Measurements from ENCODE around the gene CLEC4C. TPM values are rescaled to one million over a fixed set of nuclear protein-coding genes. Genes with fewer than 3 reads are reported as not detected.
"Not testable (repeated sequence)": the region's sequence is repeated elsewhere in the genome, so short reads cannot be mapped to it uniquely, and the experiment has no call there.

Gene CLEC4C
- polyA plus RNA-seq, 1 donor from 2014 or later = 1.3 TPM

DNA sequence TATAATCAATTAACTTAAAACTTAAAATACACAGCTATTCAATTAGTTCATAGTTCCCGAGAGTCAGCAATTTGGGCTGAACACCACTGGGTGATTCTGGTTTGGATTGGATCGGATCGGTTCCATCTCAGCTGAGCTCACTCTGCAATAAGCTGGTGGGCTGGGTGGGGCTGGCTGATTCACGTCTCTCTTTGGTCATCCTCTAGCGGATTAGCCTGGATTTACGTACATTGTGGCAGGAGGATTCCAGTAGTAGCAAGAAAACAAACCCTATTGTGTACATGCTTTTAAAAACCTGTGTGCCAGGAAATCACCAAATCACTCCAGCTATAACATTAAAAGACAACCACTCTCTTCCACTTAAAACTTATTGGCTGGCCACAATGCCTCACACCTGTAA lies 3.2 kb upstream of the CLEC4C start:
- Mint-ChIP-seq H3K36me3 (peaks cover 4% of the 10 kb centered on the region), H3K9me3 (peaks cover 0 to 3% (median 2%) of the 10 kb centered on the region in 3 donors), H3K27me3 (peaks cover 16% of the 10 kb centered on the region), H3K27ac (no peak overlapping the region), H3K4me1 (peaks cover 0 to 3% (median 3%) of the 10 kb centered on the region in 3 donors), H3K4me3 (no peak overlapping the region)

DNA sequence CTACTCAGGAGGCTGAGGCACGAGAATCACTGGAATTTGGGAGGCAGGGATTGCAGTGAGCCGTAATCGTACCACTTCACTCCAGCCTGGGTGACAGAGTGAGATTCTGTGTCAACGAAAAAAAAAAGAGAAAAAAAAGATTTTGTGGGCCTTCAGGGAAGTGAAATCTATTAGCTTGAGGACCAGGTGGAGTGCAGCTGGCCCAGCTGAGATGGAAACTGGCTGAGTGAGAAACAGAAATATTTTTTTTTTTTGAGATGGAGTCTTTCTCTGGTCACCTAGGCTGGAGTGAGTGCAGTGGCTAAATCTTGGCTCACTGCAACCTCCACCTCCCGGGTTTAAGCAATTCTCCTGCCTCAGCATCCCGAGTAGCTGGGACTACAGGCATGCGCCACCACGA lies 2.3 kb upstream of the CLEC4C start:
- no peak overlapping the region for H3K27ac Mint-ChIP-seq
- peaks cover 0 to 3% (median 3%) of the 10 kb centered on the region in 3 donors for H3K4me1 Mint-ChIP-seq
- H3K36me3 Mint-ChIP-seq = peaks cover 4% of the 10 kb centered on the region
- H3K4me3 Mint-ChIP-seq = no peak overlapping the region
- H3K27me3 Mint-ChIP-seq = peaks cover 16% of the 10 kb centered on the region
- H3K9me3 Mint-ChIP-seq = peaks cover 0 to 3% (median 2%) of the 10 kb centered on the region in 3 donors

DNA sequence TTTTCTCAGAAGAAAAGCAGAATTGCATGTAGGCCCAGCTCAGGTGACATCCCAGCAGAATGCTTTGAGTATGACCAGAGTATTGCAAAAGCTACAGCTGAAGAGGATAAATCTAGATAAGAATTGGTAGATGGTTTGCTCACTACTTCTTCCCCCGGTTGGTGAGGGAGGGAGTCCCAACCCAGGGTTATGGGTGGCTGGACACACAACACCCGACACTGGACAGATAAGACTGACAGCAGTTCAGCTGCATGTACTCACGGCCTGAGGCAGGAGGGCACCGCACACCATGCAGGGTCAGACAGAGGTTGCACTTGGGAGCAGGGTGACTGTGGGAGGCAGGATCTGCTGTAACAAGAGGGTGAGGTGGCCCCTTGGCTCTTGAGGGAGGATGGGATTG lies 1.7 kb upstream of the CLEC4C start:
- Mint-ChIP-seq H3K4me3 (no peak overlapping the region), H3K36me3 (peaks cover 4% of the 10 kb centered on the region), H3K4me1 (peaks cover 0 to 3% (median 3%) of the 10 kb centered on the region in 3 donors), H3K27me3 (peaks cover 16% of the 10 kb centered on the region), H3K9me3 (peaks cover 0 to 3% (median 2%) of the 10 kb centered on the region in 3 donors), H3K27ac (no peak overlapping the region)

DNA sequence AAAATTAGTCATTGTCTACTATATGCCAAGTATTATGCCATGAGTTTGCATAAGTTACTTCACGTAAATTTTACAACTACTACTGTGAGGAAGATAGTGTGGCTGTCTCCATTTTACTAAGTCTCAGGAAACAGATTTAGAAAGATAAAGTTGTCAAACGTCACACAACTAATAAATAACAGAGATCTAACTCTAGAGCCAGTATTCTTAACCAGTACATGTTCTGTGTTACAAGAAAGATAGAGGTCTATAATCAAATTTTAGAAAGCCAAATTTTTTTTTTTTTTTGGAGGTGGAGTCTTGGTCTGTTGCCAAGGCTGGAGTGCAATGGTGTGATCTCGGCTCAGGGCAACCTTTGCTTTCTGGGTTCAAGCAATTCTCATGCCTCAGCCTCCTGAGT lies 14.2 kb downstream of the CLEC4C start:
- H3K27ac Mint-ChIP-seq = no peak overlapping the region
- no peaks in the 10 kb centered on the region for H3K36me3 Mint-ChIP-seq

GRCh38 chr12:7731486-7731885 lies 15.7 kb downstream of the CLEC4C start:
- Mint-ChIP-seq H3K4me3 (no peak overlapping the region), H3K9me3 (peaks cover 0 to 4% (median 0%) of the 10 kb centered on the region in 3 donors), H3K27ac (no peak overlapping the region)

More for the DNA sequence above, 14.2 kb downstream of the CLEC4C start:
- H3K9me3 Mint-ChIP-seq = peaks cover 0 to 4% (median 0%) of the 10 kb centered on the region in 3 donors
- H3K4me3 Mint-ChIP-seq = no peak overlapping the region
- H3K27me3 Mint-ChIP-seq = peaks cover 2% of the 10 kb centered on the region
- peaks cover 0 to 1% (median 0%) of the 10 kb centered on the region in 3 donors for H3K4me1 Mint-ChIP-seq

DNA sequence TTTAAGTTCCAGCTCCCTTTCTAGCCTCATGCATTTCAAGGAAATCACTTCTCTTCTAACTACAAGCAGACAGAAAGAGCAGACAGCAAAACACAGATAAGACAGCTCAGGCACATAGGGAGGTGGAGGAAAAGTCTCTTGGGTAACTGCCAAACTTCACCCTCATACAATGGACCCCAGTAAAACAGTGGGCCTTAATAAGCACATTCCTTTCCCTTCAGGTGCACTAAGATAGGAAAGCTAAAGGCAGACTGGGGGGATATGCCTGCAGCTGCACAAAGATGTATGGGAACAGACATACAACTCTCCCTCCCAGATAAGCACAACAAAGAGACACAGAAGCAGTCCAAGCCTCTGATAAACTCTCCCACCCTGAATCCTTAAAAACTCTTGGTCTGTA lies 16.2 kb downstream of the CLEC4C start:
- not testable (repeated sequence) for H3K4me1 Mint-ChIP-seq, H3K27ac Mint-ChIP-seq, H3K27me3 Mint-ChIP-seq, H3K36me3 Mint-ChIP-seq, H3K4me3 Mint-ChIP-seq, H3K9me3 Mint-ChIP-seq

More at GRCh38 chr12:7731486-7731885, 15.7 kb downstream of the CLEC4C start:
- H3K4me1 Mint-ChIP-seq = peaks cover 0 to 1% (median 0%) of the 10 kb centered on the region in 3 donors
- no peaks in the 10 kb centered on the region for H3K36me3 Mint-ChIP-seq
- peaks cover 3% of the 10 kb centered on the region for H3K27me3 Mint-ChIP-seq

DNA sequence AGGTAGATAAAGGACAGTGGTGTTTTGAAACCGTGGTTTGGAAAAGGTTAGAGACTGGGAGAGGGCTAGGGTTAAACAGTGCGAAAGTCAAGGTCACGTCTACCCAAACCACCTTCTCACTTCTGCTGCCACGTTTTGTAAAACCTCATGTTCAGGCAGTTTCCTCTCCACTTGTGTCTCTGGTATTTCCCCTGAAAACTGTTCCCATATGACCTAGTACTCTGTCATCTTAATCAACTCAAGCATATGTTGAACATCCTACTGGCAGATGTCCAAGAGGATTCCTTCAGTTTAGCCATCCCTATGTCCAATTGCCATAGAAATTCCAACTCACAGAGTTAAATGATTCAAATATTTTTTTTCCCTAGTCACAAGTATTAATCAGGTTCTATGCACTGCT lies 17.4 kb downstream of the CLEC4C start:
- Mint-ChIP-seq H3K36me3 (peaks cover 2% of the 10 kb centered on the region), H3K27me3 (peaks cover 5% of the 10 kb centered on the region), H3K9me3 (peaks cover 0 to 4% (median 2%) of the 10 kb centered on the region in 3 donors), H3K4me1 (peaks cover 0 to 1% (median 0%) of the 10 kb centered on the region in 3 donors), H3K4me3 (no peak overlapping the region), H3K27ac (no peak overlapping the region)

GRCh38 chr12:7723926-7724325 lies 23.2 kb downstream of the CLEC4C start:
- Mint-ChIP-seq H3K27ac (no peak overlapping the region), H3K4me1 (no peaks in the 10 kb centered on the region), H3K4me3 (no peak overlapping the region), H3K36me3 (peaks cover 2% of the 10 kb centered on the region), H3K27me3 (peaks cover 5% of the 10 kb centered on the region), H3K9me3 (peaks cover 0 to 4% (median 0%) of the 10 kb centered on the region in 3 donors)

DNA sequence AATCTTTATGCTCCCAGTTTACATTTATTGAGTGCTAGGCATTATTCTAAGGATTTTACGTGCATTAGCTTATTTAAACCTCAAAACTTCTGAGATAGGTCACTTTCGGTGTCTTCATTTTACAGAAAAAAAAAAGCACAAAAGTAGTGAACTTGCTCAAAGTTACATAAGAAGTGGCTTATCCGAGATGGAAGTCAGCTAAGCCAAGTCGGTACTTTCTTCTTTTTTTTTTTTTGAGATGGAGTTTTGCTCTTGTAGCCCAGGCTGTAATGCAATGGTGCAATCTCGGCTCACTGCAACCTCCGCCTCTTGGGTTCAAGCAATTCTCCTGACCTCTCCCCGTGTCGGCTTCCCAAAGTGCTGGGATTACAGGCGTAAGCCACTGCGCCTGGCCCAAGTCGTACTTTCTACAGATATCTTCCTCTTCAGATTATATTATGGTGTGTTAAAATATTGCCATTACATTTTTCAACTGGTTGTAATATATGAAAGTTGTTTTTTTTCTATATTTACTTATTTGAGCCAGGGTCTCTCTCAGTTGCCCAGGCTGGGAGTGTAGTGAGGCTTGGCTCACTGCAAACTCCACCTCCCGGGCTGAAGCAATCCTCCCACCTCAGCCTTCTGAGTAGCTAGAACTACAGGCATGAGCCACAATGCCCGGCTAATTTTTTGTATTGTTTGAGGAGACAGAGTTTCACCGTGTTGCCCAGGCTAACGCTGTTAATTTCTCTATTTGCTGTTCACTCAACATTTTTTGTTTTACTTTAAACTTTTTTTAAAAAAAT lies 27.0 kb downstream of the CLEC4C start:
- H3K4me3 Mint-ChIP-seq = peak overlapping the region in 1 of 4 donors; percentile 58
- no peaks in the 10 kb centered on the region for H3K9me3 Mint-ChIP-seq
- peaks cover 1% of the 10 kb centered on the region for H3K27me3 Mint-ChIP-seq
- no peaks in the 10 kb centered on the region for H3K4me1 Mint-ChIP-seq
- H3K36me3 Mint-ChIP-seq = no peaks in the 10 kb centered on the region
- H3K27ac Mint-ChIP-seq = no peak overlapping the region

DNA sequence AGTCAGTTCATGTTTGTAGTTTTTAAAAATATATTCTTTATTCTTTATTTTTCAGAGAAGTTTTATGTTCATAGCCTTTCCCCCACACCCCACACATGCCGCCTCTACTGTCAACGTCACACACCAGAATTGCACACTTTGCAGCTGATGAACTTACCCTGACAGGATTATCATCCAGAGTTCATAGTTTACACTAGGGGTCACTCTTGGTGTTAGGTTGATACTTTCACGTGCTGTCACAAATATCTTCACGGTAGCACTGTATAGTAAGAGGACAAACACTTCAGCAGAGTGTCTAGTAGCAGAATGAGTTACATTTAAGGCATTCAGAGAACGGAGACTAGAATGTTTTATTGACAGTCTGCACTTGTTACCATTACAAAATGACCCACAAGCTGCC lies 30.8 kb downstream of the CLEC4C start:
- Mint-ChIP-seq H3K9me3 (peaks cover 0 to 4% (median 4%) of the 10 kb centered on the region in 3 donors), H3K4me3 (no peak overlapping the region), H3K36me3 (no peaks in the 10 kb centered on the region), H3K4me1 (no peaks in the 10 kb centered on the region), H3K27me3 (peaks cover 1% of the 10 kb centered on the region), H3K27ac (no peak overlapping the region)

- no peak overlapping the region for H3K27ac Mint-ChIP-seq
- peaks cover 1% of the 10 kb centered on the region for H3K36me3 Mint-ChIP-seq
- H3K27me3 Mint-ChIP-seq = peaks cover 3% of the 10 kb centered on the region
- peaks cover 0 to 4% (median 4%) of the 10 kb centered on the region in 3 donors for H3K9me3 Mint-ChIP-seq
- H3K4me1 Mint-ChIP-seq = no peaks in the 10 kb centered on the region
- H3K4me3 Mint-ChIP-seq = no peak overlapping the region
Observed at GRCh38 chr12:7712841-7713442, 34.2 kb downstream of the CLEC4C start.

- Mint-ChIP-seq H3K27me3 (peaks cover 3% of the 10 kb centered on the region), H3K9me3 (peaks cover 0 to 4% (median 4%) of the 10 kb centered on the region in 3 donors), H3K36me3 (peaks cover 3% of the 10 kb centered on the region), H3K27ac (no peak within 1 kb of the TSS), H3K4me1 (no peaks in the 10 kb centered on the region), H3K4me3 (no peak within 1 kb of the TSS)
Observed at GRCh38 chr12:7711133-7711532, 36.0 kb downstream of the CLEC4C start, which contains the start of gene DPPA3. Gene DPPA3, plus strand, starts transcription at chr12:7711433. Its CDS starts 138 bp downstream, at chr12:7711571.

DNA sequence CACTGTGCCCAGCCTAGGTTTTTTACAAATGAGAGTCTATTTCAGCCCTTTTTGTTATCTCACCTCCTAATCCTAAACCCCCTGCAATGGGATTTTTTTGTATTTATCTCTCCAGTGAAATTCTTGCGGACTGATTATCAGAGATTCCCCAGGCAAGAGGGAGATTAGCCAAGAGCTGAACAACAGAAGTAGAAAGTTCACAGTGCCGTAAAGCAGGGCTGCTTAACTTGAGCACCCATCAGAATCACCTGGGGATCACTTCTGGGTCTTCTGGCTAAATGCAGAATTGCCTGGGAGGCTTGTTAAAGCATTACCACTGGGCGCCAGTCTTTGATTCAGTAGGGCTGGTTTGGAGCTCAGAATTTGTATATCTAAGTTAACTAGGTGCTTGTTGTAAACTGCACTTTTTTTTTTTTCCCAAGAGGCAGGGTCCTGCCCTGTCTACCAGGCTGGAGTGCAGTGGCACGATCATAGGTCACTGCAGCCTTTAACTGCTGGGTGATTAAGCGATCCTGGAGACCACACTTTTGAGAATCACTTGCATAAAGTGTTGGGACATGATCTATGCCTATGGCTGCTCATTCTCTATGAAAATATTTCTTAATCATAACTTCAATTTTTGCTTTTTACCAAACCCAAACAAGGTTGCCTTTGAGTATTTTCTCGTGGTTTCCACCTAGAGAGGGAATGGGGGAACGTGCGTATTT lies 37.1 kb downstream of the CLEC4C start:
- no peak overlapping the region for H3K27ac Mint-ChIP-seq
- H3K27me3 Mint-ChIP-seq = peaks cover 3% of the 10 kb centered on the region
- H3K4me1 Mint-ChIP-seq = peaks cover 0 to 2% (median 0%) of the 10 kb centered on the region in 3 donors
- peaks cover 3% of the 10 kb centered on the region for H3K36me3 Mint-ChIP-seq
- H3K4me3 Mint-ChIP-seq = no peak overlapping the region
- H3K9me3 Mint-ChIP-seq = peaks cover 2 to 4% (median 4%) of the 10 kb centered on the region in 3 donors

GRCh38 chr12:7705846-7706245 lies 41.3 kb downstream of the CLEC4C start:
- Mint-ChIP-seq H3K27ac (no peak overlapping the region), H3K4me1 (peaks cover 0 to 2% (median 0%) of the 10 kb centered on the region in 3 donors), H3K27me3 (peaks cover 3% of the 10 kb centered on the region), H3K4me3 (no peak overlapping the region), H3K36me3 (peaks cover 3% of the 10 kb centered on the region), H3K9me3 (peaks cover 0 to 2% (median 2%) of the 10 kb centered on the region in 3 donors)

All from IgD-negative memory B cell (primary cell).